DMS153 (cell line): ENCODE measurements around the gene ZNF619.
A peak's percentile ranks its signal among the peaks of the same experiment; 100 is the strongest.

Experiments used
- DNase-seq: peaks from one replicate; lab custom pipeline; 2025; lab: John Stamatoyannopoulos, UW

The ZNF619 gene

GRCh38 chr3:40465456-40465855, 11.5 kb upstream of the ZNF619 start:
- no peak for DNase-seq

- DNase-seq, result no peak
Observed at GRCh38 chr3:40468018-40468417, 8.9 kb upstream of the ZNF619 start.

GRCh38 chr3:40470701-40471100, 6.2 kb upstream of the ZNF619 start:
- DNase-seq, result no peak

DNA sequence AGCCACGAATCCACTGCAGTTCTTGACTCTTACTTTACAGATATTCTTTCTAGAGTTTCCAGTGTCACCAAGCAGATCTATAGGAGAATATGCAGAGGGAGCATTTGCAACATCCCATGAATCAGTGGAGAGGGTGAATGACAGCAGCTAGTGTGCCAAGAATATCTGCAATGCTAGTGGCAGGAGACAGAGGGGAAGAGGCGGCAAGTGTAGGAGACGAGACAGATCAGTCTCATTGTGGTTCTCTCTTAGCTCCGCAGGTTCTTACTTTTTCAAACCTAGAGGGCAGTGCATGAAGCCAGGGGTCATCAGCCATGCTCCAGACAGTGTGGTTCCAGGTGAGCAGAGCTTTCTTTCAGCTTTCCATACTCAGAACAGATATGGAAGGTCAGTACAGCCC, 744 bp downstream of the ZNF619 start:
- no peak for DNase-seq

GRCh38 chr3:40487172-40487571, 10.2 kb downstream of the ZNF619 start:
- no peak for DNase-seq

- no peak for DNase-seq
Observed at GRCh38 chr3:40490916-40491315, 14.0 kb downstream of the ZNF619 start.

- no peak for DNase-seq
Observed at GRCh38 chr3:40494698-40495097, 17.8 kb downstream of the ZNF619 start.

- no peak for DNase-seq
Observed at GRCh38 chr3:40497288-40497687, 20.4 kb downstream of the ZNF619 start.

DNA sequence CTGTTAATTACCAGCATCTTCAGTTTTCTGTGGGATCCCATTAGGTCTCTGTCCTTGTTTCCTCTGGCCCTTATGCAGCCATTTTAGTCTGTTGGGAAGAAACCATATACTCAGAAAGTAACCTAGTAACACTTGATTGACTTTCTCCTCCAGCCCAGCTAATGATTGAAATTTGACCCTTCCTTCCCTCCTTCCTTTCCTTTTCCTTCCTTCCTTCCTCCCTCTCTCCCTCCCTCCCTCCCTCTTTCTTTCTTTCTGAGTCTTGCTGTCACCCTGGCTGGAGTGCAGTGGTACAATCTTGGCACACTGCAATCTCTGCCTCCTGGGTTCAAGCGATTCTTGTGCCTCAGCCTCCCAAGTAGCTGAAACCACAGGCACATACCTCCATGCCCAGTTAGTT, 23.0 kb downstream of the ZNF619 start:
- DNase-seq, result no peak

GRCh38 chr3:40502034-40502433, 25.1 kb downstream of the ZNF619 start:
- DNase-seq, result no peak

- no peak for DNase-seq
Observed at GRCh38 chr3:40504636-40505430, 27.9 kb downstream of the ZNF619 start.

- peak; percentile 64 for DNase-seq
Observed at GRCh38 chr3:40505599-40506462, 28.9 kb downstream of the ZNF619 start, which contains the start of gene ZNF620. TSS of gene ZNF620 (plus strand) at chr3:40506039. CDS start at chr3:40506353, 314 bp downstream.

- DNase-seq, result no peak
Observed at GRCh38 chr3:40511031-40511718, 34.3 kb downstream of the ZNF619 start.

GRCh38 chr3:40516201-40516600, 39.3 kb downstream of the ZNF619 start:
- DNase-seq, result no peak

DNA sequence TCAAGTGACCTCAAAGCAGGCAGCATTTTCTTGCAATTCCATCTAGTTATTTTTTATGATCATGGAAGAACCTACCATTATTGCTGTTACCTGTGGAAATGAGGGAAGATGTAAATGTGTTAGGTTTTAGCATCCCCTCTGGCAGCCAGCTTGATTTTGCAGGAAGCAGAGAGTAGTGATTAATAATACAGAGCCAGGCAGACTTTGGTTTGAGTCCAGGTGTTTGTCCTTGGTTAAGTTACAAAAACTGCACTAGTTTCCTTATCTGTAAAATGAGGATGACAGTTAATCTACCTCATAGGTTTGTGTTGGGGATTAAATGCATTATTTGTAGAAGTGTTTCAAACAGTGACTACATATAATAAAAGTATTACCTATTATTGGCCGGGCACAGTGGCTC, 41.1 kb downstream of the ZNF619 start:
- DNase-seq, result no peak

GRCh38 chr3:40518848-40519247, 41.9 kb downstream of the ZNF619 start:
- no peak for DNase-seq

GRCh38 chr3:40521254-40521653, 44.3 kb downstream of the ZNF619 start:
- DNase-seq, result no peak

DNA sequence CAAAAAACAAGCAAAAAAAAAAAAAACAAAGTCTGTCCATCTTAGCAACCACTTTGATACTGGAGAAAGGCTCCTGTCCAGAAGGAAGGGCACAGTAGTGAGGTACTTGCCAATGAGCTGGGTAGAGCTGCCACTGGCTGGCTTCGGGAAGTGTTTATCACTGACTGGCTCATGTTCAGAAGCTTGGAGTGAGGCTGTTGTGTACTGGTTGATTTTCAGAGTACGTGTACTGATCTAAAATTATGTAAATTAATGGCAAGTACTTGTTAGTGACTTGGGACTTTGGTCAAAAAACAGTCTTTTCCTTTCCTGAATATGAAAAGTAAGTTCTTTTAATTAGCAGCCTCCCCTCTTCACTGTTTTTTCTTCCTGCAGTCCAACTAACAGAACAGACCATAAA, 46.9 kb downstream of the ZNF619 start:
- DNase-seq, result no peak

DNA sequence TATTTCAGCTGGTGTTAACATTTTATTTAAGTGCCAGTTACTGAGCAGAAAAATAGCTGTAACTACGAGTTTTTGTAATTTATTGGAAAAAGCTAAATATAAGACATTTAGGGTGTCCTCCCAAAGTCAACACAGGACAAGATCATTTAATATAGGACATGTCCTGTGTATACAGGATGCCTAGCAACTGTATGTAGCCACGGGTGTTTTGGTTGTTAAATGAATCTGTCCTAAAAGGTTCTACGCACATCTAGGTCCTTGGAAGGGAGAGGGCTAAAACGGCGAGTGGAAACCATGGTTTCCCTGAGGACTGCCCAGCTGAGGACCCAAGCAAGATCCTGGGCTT, 47.3 kb downstream of the ZNF619 start:
- DNase-seq, result no peak

GRCh38 chr3:40524568-40525285, 47.8 kb downstream of the ZNF619 start, which contains the start of gene ZNF621:
TSS of gene ZNF621 (plus strand) at chr3:40524960. CDS start at chr3:40525841, 881 bp downstream.
- DNase-seq, result peak; percentile 47

- DNase-seq, result no peak
Observed at GRCh38 chr3:40528426-40528825, 51.5 kb downstream of the ZNF619 start.

DNA sequence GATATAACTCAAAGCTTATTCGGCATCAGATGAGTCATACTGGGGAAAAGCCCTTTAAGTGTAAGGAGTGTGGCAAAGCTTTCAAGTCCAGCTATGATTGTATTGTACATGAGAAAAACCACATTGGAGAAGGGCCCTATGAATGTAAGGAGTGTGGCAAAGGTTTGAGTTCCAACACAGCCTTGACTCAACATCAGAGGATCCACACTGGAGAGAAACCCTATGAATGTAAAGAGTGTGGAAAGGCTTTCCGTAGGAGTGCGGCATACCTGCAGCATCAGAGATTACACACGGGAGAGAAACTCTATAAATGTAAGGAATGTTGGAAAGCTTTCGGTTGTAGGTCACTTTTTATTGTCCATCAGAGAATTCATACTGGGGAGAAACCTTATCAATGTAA, 55.3 kb downstream of the ZNF619 start:
- no peak for DNase-seq
